ENCODE measurements around the gene GABRB3.

Gene GABRB3

GRCh38 chr15:26580943-26581342, 191.9 kb downstream of the GABRB3 start:
- H3K9me3 ChIP-seq (ENCODE audit: control insufficient read depth, low read length), result no peaks in the 10 kb centered on the region

GRCh38 chr15:26572602-26573350, 200.1 kb downstream of the GABRB3 start:
- DNase-seq, result no peak
- Histone ChIP-seq H3K27me3 (replicated peaks; ENCODE audit: control insufficient read depth, insufficient read depth, low read length, poor library complexity, severe bottlenecking) (no peaks in the 10 kb centered on the region), H3K36me3 (ENCODE audit: control insufficient read depth, insufficient read depth, low read length) (no peaks in the 10 kb centered on the region)

More at GRCh38 chr15:26580943-26581342, 191.9 kb downstream of the GABRB3 start:
- DNase-seq, result no peak
- Histone ChIP-seq H3K4me1 (ENCODE audit: control insufficient read depth, insufficient read depth, low read length, poor library complexity, severe bottlenecking) (no peaks in the 10 kb centered on the region), H3K27ac (ENCODE audit: insufficient read depth, low read length, poor library complexity, severe bottlenecking) (no peak overlapping the region), H3K4me3 (ENCODE audit: insufficient read depth, low read depth, low read length, poor library complexity, severe bottlenecking) (no peak overlapping the region), H3K36me3 (ENCODE audit: control insufficient read depth, insufficient read depth, low read length) (no peaks in the 10 kb centered on the region), H3K27me3 (replicated peaks; ENCODE audit: control insufficient read depth, insufficient read depth, low read length, poor library complexity, severe bottlenecking) (no peaks in the 10 kb centered on the region)

GRCh38 chr15:26571346-26571745, 201.5 kb downstream of the GABRB3 start:
- H3K4me3 ChIP-seq (ENCODE audit: insufficient read depth, low read depth, low read length, poor library complexity, severe bottlenecking), result no peak overlapping the region
- no peaks in the 10 kb centered on the region for H3K36me3 ChIP-seq (ENCODE audit: control insufficient read depth, insufficient read depth, low read length)
- H3K27me3 ChIP-seq (replicated peaks; ENCODE audit: control insufficient read depth, insufficient read depth, low read length, poor library complexity, severe bottlenecking), result no peaks in the 10 kb centered on the region
- H3K27ac ChIP-seq (ENCODE audit: insufficient read depth, low read length, poor library complexity, severe bottlenecking), result no peak overlapping the region
- H3K9me3 ChIP-seq (ENCODE audit: control insufficient read depth, low read length), result no peaks in the 10 kb centered on the region
- H3K4me1 ChIP-seq (ENCODE audit: control insufficient read depth, insufficient read depth, low read length, poor library complexity, severe bottlenecking), result no peaks in the 10 kb centered on the region
- no peak for DNase-seq

More at GRCh38 chr15:26572602-26573350, 200.1 kb downstream of the GABRB3 start:
- Histone ChIP-seq H3K27ac (ENCODE audit: insufficient read depth, low read length, poor library complexity, severe bottlenecking) (no peak overlapping the region), H3K4me1 (ENCODE audit: control insufficient read depth, insufficient read depth, low read length, poor library complexity, severe bottlenecking) (no peaks in the 10 kb centered on the region), H3K9me3 (ENCODE audit: control insufficient read depth, low read length) (no peaks in the 10 kb centered on the region), H3K4me3 (ENCODE audit: insufficient read depth, low read depth, low read length, poor library complexity, severe bottlenecking) (no peak overlapping the region)

GRCh38 chr15:26565542-26565941, 207.3 kb downstream of the GABRB3 start:
- H3K9me3 ChIP-seq (ENCODE audit: control insufficient read depth, low read length), result no peaks in the 10 kb centered on the region
- H3K4me3 ChIP-seq (ENCODE audit: insufficient read depth, low read depth, low read length, poor library complexity, severe bottlenecking), result no peak overlapping the region
- no peaks in the 10 kb centered on the region for H3K27me3 ChIP-seq (replicated peaks; ENCODE audit: control insufficient read depth, insufficient read depth, low read length, poor library complexity, severe bottlenecking)
- H3K36me3 ChIP-seq (ENCODE audit: control insufficient read depth, insufficient read depth, low read length), result no peaks in the 10 kb centered on the region
- H3K4me1 ChIP-seq (ENCODE audit: control insufficient read depth, insufficient read depth, low read length, poor library complexity, severe bottlenecking), result no peaks in the 10 kb centered on the region
- no peak overlapping the region for H3K27ac ChIP-seq (ENCODE audit: insufficient read depth, low read length, poor library complexity, severe bottlenecking)
- DNase-seq, result no peak

- no peaks in the 10 kb centered on the region for H3K9me3 ChIP-seq (ENCODE audit: control insufficient read depth, low read length)
- no peaks in the 10 kb centered on the region for H3K27me3 ChIP-seq (replicated peaks; ENCODE audit: control insufficient read depth, insufficient read depth, low read length, poor library complexity, severe bottlenecking)
- no peak for DNase-seq
These were observed 208.5 kb downstream of the GABRB3 start for GRCh38 chr15:26564361-26564760.

GRCh38 chr15:26562336-26562735, 210.5 kb downstream of the GABRB3 start:
- no peaks in the 10 kb centered on the region for H3K9me3 ChIP-seq (ENCODE audit: control insufficient read depth, low read length)
- no peak overlapping the region for H3K4me3 ChIP-seq (ENCODE audit: insufficient read depth, low read depth, low read length, poor library complexity, severe bottlenecking)
- DNase-seq, result no peak
- H3K4me1 ChIP-seq (ENCODE audit: control insufficient read depth, insufficient read depth, low read length, poor library complexity, severe bottlenecking), result no peaks in the 10 kb centered on the region
- no peaks in the 10 kb centered on the region for H3K36me3 ChIP-seq (ENCODE audit: control insufficient read depth, insufficient read depth, low read length)
- no peak overlapping the region for H3K27ac ChIP-seq (ENCODE audit: insufficient read depth, low read length, poor library complexity, severe bottlenecking)
- H3K27me3 ChIP-seq (replicated peaks; ENCODE audit: control insufficient read depth, insufficient read depth, low read length, poor library complexity, severe bottlenecking), result no peaks in the 10 kb centered on the region

More at GRCh38 chr15:26564361-26564760, 208.5 kb downstream of the GABRB3 start:
- Histone ChIP-seq H3K4me3 (ENCODE audit: insufficient read depth, low read depth, low read length, poor library complexity, severe bottlenecking) (no peak overlapping the region), H3K36me3 (ENCODE audit: control insufficient read depth, insufficient read depth, low read length) (no peaks in the 10 kb centered on the region), H3K4me1 (ENCODE audit: control insufficient read depth, insufficient read depth, low read length, poor library complexity, severe bottlenecking) (no peaks in the 10 kb centered on the region), H3K27ac (ENCODE audit: insufficient read depth, low read length, poor library complexity, severe bottlenecking) (no peak overlapping the region)

GRCh38 chr15:26561896-26562295, 211.0 kb downstream of the GABRB3 start:
- no peak overlapping the region for H3K27ac ChIP-seq (ENCODE audit: insufficient read depth, low read length, poor library complexity, severe bottlenecking)
- H3K4me3 ChIP-seq (ENCODE audit: insufficient read depth, low read depth, low read length, poor library complexity, severe bottlenecking), result no peak overlapping the region
- no peak for DNase-seq
- no peaks in the 10 kb centered on the region for H3K9me3 ChIP-seq (ENCODE audit: control insufficient read depth, low read length)
- H3K27me3 ChIP-seq (replicated peaks; ENCODE audit: control insufficient read depth, insufficient read depth, low read length, poor library complexity, severe bottlenecking), result no peaks in the 10 kb centered on the region
- no peaks in the 10 kb centered on the region for H3K4me1 ChIP-seq (ENCODE audit: control insufficient read depth, insufficient read depth, low read length, poor library complexity, severe bottlenecking)
- no peaks in the 10 kb centered on the region for H3K36me3 ChIP-seq (ENCODE audit: control insufficient read depth, insufficient read depth, low read length)

- H3K36me3 ChIP-seq (ENCODE audit: control insufficient read depth, insufficient read depth, low read length), result no peaks in the 10 kb centered on the region
- no peak overlapping the region for H3K4me3 ChIP-seq (ENCODE audit: insufficient read depth, low read depth, low read length, poor library complexity, severe bottlenecking)
- no peaks in the 10 kb centered on the region for H3K4me1 ChIP-seq (ENCODE audit: control insufficient read depth, insufficient read depth, low read length, poor library complexity, severe bottlenecking)
- no peak overlapping the region for H3K27ac ChIP-seq (ENCODE audit: insufficient read depth, low read length, poor library complexity, severe bottlenecking)
- no peaks in the 10 kb centered on the region for H3K27me3 ChIP-seq (replicated peaks; ENCODE audit: control insufficient read depth, insufficient read depth, low read length, poor library complexity, severe bottlenecking)
- no peak for DNase-seq
- H3K9me3 ChIP-seq (ENCODE audit: control insufficient read depth, low read length), result no peaks in the 10 kb centered on the region
These were observed 211.7 kb downstream of the GABRB3 start for GRCh38 chr15:26561130-26561529.

GRCh38 chr15:26555898-26556297, 217.0 kb downstream of the GABRB3 start:
- Histone ChIP-seq H3K9me3 (ENCODE audit: control insufficient read depth, low read length) (no peaks in the 10 kb centered on the region), H3K27ac (ENCODE audit: insufficient read depth, low read length, poor library complexity, severe bottlenecking) (no peak overlapping the region), H3K36me3 (ENCODE audit: control insufficient read depth, insufficient read depth, low read length) (no peaks in the 10 kb centered on the region), H3K27me3 (replicated peaks; ENCODE audit: control insufficient read depth, insufficient read depth, low read length, poor library complexity, severe bottlenecking) (no peaks in the 10 kb centered on the region), H3K4me1 (ENCODE audit: control insufficient read depth, insufficient read depth, low read length, poor library complexity, severe bottlenecking) (no peaks in the 10 kb centered on the region), H3K4me3 (ENCODE audit: insufficient read depth, low read depth, low read length, poor library complexity, severe bottlenecking) (no peak overlapping the region)
- no peak for DNase-seq

- no peak for DNase-seq
- Histone ChIP-seq H3K9me3 (ENCODE audit: control insufficient read depth, low read length) (no peaks in the 10 kb centered on the region), H3K36me3 (ENCODE audit: control insufficient read depth, insufficient read depth, low read length) (no peaks in the 10 kb centered on the region), H3K4me1 (ENCODE audit: control insufficient read depth, insufficient read depth, low read length, poor library complexity, severe bottlenecking) (no peaks in the 10 kb centered on the region), H3K4me3 (ENCODE audit: insufficient read depth, low read depth, low read length, poor library complexity, severe bottlenecking) (no peak overlapping the region), H3K27me3 (replicated peaks; ENCODE audit: control insufficient read depth, insufficient read depth, low read length, poor library complexity, severe bottlenecking) (no peaks in the 10 kb centered on the region), H3K27ac (ENCODE audit: insufficient read depth, low read length, poor library complexity, severe bottlenecking) (no peak overlapping the region)
These were observed 221.4 kb downstream of the GABRB3 start for GRCh38 chr15:26551473-26551872.
